PC-3 (cell line): ENCODE data around the gene KCTD17. TPM values are rescaled to one million over a fixed set of nuclear protein-coding genes. Genes with fewer than 3 reads are reported as not detected.

ENCODE experiments used
- ATAC-seq: fragments of 200-7000 bp; cut with Tn5 transposase; 2 replicates; pipeline ENCODE4 v1.9.1; 2020; ENCODE audit warnings: mild to moderate bottlenecking, moderate library complexity
- BruUV-seq: library from RNA; stranded (reverse); fragments of 400-500 nt; replicated peaks from 2 replicates; lab custom pipeline; 2021; lab: Mats Ljungman, UMichigan
- CTCF ChIA-PET: fragments of 300-600 bp; sonication (Branson Sonifier 250); formaldehyde crosslinking; loops from one replicate; lab custom pipeline; 2022; ENCODE audit warnings: antibody characterized with exemption; lab: Charles Lee
- POLR2A ChIA-PET: fragments of 300-600 bp; sonication (Branson Sonifier 250); formaldehyde crosslinking; loops from one replicate; lab custom pipeline; 2022; ENCODE audit warnings: antibody characterized with exemption; ENCODE audit not compliant: unreplicated experiment; lab: Charles Lee
- DNase-seq: peaks from one replicate; pipeline ENCODE4 v3.0.0-alpha.2; 2015
- H2AFZ ChIP-seq: fragments of 300-600 bp; sonication (generic); 2 replicates; pipeline ENCODE4 v1.6.0; 2016; ENCODE audit warnings: antibody characterized with exemption, low read length
- H3F3A ChIP-seq: fragments of 300-600 bp; sonication (generic); one replicate; pipeline ENCODE4 v1.6.0; 2017; ENCODE audit warnings: antibody characterized with exemption, low read length, control low read depth, mild to moderate bottlenecking; ENCODE audit not compliant: unreplicated experiment
- H3K27ac ChIP-seq: fragments of 300-600 bp; sonication (generic); 2 replicates; pipeline ENCODE4 v1.5.1; 2016; ENCODE audit warnings: mild to moderate bottlenecking, low read length
- H3K27me3 ChIP-seq: fragments of 300-600 bp; sonication (generic); 2 replicates; pipeline ENCODE4 v1.6.1; 2016; ENCODE audit warnings: low read length, mixed read lengths
- H3K36me3 ChIP-seq: fragments of 300-600 bp; sonication (generic); 2 replicates; pipeline ENCODE4 v1.6.1; 2016; ENCODE audit warnings: low read depth, mixed run types, low read length, mixed read lengths
- H3K4me1 ChIP-seq: fragments of 300-600 bp; sonication (generic); 2 replicates; pipeline ENCODE4 v1.5.1; 2016; ENCODE audit warnings: low read length; ENCODE audit not compliant: insufficient read depth
- H3K4me2 ChIP-seq: fragments of 300-600 bp; sonication (generic); 2 replicates; pipeline ENCODE4 v1.6.0; 2016; ENCODE audit warnings: low read length
- H3K4me3 ChIP-seq: fragments of 300-600 bp; sonication (generic); 2 replicates; pipeline ENCODE4 v1.5.1; 2016; ENCODE audit warnings: mild to moderate bottlenecking, low read length, mixed read lengths
- H3K79me2 ChIP-seq: fragments of 300-600 bp; sonication (generic); 2 replicates; pipeline ENCODE4 v1.6.1; 2017; ENCODE audit warnings: low read length, mixed read lengths
- H3K9ac ChIP-seq: fragments of 300-600 bp; sonication (generic); 2 replicates; pipeline ENCODE4 v1.6.0; 2016; ENCODE audit warnings: mild to moderate bottlenecking, low read length
- H3K9me2 ChIP-seq: fragments of 300-600 bp; sonication (generic); replicated peaks from 2 replicates; pipeline ENCODE4 v1.6.1; 2016; ENCODE audit warnings: mixed run types, low read length, mixed read lengths
- H3K9me3 ChIP-seq: fragments of 300-600 bp; sonication (generic); 2 replicates; pipeline ENCODE4 v1.6.1; 2016; ENCODE audit warnings: low read length, mixed read lengths
- H4K20me1 ChIP-seq: fragments of 300-600 bp; sonication (generic); 2 replicates; pipeline ENCODE4 v1.6.1; 2016; ENCODE audit warnings: low read length, mixed read lengths
- CTCF ChIP-seq: fragments of 300-600 bp; sonication (generic); conservative IDR thresholded peaks from 2 replicates; pipeline ENCODE4 v1.5.1; 2017; ENCODE audit warnings: antibody characterized with exemption, low read depth, mild to moderate bottlenecking, low read length
- EZH2 ChIP-seq: fragments of 300-600 bp; sonication (generic); IDR thresholded peaks from one replicate; pipeline ENCODE4 v1.6.1; 2017; ENCODE audit warnings: antibody characterized with exemption, mild to moderate bottlenecking, low read length; ENCODE audit not compliant: unreplicated experiment
- EZH2phosphoT487 ChIP-seq: fragments of 300-600 bp; sonication (generic); IDR thresholded peaks from 2 replicates; pipeline ENCODE4 v1.6.1; 2018; ENCODE audit warnings: mild to moderate bottlenecking, antibody characterized with exemption, low read length, borderline replicate concordance
- intact Hi-C: fragments of 100-400 bp; cut with micrococcal nuclease; formaldehyde crosslinking; loops from 2 replicates; pipeline ENCODE4 v1.9.0; 2023
- total RNA-seq: library from RNA; depleted of rRNA; stranded (reverse); fragments of >200 nt; gene quantifications from 2 replicates; pipeline ENCODE4 v1.2.3, GENCODE V29; 2014

Gene KCTD17
- total RNA-seq, 1 experiment from 2014 or later = 25.9 TPM

- Histone ChIP-seq H3K4me3 (no peak within 1 kb of the TSS), H3F3A (no peaks in the 10 kb centered on the region), H3K9ac (no peak within 1 kb of the TSS), H4K20me1 (no peaks in the 10 kb centered on the region), H2AFZ (no peak within 1 kb of the TSS), H3K9me3 (no peaks in the 10 kb centered on the region), H3K36me3 (no peaks in the 10 kb centered on the region), H3K27ac (no peak within 1 kb of the TSS), H3K27me3 (no peaks in the 10 kb centered on the region), H3K9me2 (no peaks in the 10 kb centered on the region), H3K4me2 (no peak within 1 kb of the TSS), H3K79me2 (no peaks in the 10 kb centered on the region), H3K4me1 (no peaks in the 10 kb centered on the region)
- intact Hi-C loops = no loop called here
- ATAC-seq = no peak
- ChIA-PET CTCF (no interaction called here), POLR2A (no interaction called here)
- BruUV-seq = no TSS peak
- TF ChIP-seq EZH2phosphoT487 (no peak), EZH2 (no peak), CTCF (no peak)
- DNase-seq = no peak
Measured at GRCh38 chr22:37109242-37109917, 57.8 kb downstream of the KCTD17 start, which contains the start of gene TMPRSS6. Gene TMPRSS6, minus strand, starts transcription at chr22:37109713. Its CDS starts 6,296 bp downstream, at chr22:37103417.

DNA sequence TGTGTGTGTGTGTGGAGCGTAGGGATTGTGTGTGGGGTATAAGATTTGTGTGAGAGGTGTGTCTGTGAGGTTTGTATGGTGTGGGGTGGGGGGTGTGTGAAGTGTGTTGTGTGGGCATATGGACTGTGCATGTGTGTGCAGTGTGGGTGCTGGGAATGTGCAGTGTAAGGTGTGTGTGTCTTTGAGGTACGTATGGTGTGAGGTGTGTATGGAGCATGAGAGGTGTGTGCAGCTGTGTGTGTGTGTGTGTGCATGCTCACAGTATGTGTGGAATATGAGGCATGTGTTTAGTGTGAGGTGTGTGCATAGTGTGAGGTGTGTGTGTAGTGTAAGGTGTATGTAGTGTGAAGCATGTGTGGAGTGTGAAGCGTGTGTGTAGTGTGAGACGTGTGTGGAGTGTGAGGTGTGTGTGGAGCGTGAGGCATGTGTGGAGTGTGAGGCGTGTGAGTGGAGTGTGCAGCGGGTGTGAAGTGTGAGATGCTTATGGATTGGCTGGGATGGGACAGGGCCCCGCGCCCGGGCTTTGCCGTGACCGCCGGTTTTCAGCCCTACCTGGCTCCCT lies 59.7 kb downstream of the KCTD17 start:
- H3K4me2 ChIP-seq = no peak overlapping the region
- no peak overlapping the region for H3K27ac ChIP-seq
- H3K9me3 ChIP-seq = no peaks in the 10 kb centered on the region
- no peaks in the 10 kb centered on the region for H3K27me3 ChIP-seq
- ATAC-seq = no peak
- ChIA-PET POLR2A (no interaction called here), CTCF (no interaction called here)
- H3K36me3 ChIP-seq = no peaks in the 10 kb centered on the region
- no peaks in the 10 kb centered on the region for H3K79me2 ChIP-seq
- BruUV-seq = no TSS peak
- H3K9ac ChIP-seq = no peak overlapping the region
- H3K4me1 ChIP-seq = no peaks in the 10 kb centered on the region
- H3K4me3 ChIP-seq = no peak overlapping the region
- intact Hi-C loops = no loop called here
- no peak for TF ChIP-seq EZH2
- no peak for TF ChIP-seq CTCF
- no peak for TF ChIP-seq EZH2phosphoT487
- no peak for DNase-seq
- no peaks in the 10 kb centered on the region for H3F3A ChIP-seq
- H2AFZ ChIP-seq = no peak overlapping the region
- H4K20me1 ChIP-seq = no peaks in the 10 kb centered on the region
- H3K9me2 ChIP-seq = no peaks in the 10 kb centered on the region
